Measurements from ENCODE around the gene KIF26B. TPM values are rescaled to one million over a fixed set of nuclear protein-coding genes. Genes with fewer than 3 reads are reported as not detected.

Gene KIF26B
- total RNA-seq, 2 donors from 2014 or later, result not detected

DNA sequence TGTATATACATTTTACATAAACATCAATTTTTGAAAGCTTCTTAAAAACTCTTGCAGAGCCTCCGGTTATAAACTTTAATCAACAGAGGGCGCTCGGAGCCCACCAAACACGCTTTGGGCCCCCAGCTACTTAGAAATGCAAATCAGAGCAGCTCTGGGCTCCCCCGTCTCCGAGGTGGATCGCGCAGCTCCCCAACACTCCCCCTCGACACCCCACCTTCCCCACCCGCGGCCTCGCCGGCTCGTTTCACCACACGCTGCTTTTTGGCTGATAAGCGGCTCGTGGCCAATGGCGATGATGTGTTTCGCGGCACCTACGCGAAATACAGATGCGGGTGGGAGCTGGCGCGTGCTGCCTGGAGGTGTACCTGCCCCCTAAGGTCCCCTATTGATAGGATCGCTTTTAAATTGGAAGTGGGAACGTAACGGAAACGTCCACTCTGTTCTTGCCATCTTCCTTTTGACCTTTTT is 1.7 kb upstream of the KIF26B start:
- Mint-ChIP-seq H3K4me3 (peak overlapping the region; percentile 73), H3K27ac (no peak overlapping the region), H3K27me3 (peaks cover 41% of the 10 kb centered on the region), H3K36me3 (ENCODE audit: low read depth) (no peaks in the 10 kb centered on the region), H3K4me1 (no peaks in the 10 kb centered on the region), H3K9me3 (no peaks in the 10 kb centered on the region)
- peak; percentile 14 for ATAC-seq (replicated peaks)

DNA sequence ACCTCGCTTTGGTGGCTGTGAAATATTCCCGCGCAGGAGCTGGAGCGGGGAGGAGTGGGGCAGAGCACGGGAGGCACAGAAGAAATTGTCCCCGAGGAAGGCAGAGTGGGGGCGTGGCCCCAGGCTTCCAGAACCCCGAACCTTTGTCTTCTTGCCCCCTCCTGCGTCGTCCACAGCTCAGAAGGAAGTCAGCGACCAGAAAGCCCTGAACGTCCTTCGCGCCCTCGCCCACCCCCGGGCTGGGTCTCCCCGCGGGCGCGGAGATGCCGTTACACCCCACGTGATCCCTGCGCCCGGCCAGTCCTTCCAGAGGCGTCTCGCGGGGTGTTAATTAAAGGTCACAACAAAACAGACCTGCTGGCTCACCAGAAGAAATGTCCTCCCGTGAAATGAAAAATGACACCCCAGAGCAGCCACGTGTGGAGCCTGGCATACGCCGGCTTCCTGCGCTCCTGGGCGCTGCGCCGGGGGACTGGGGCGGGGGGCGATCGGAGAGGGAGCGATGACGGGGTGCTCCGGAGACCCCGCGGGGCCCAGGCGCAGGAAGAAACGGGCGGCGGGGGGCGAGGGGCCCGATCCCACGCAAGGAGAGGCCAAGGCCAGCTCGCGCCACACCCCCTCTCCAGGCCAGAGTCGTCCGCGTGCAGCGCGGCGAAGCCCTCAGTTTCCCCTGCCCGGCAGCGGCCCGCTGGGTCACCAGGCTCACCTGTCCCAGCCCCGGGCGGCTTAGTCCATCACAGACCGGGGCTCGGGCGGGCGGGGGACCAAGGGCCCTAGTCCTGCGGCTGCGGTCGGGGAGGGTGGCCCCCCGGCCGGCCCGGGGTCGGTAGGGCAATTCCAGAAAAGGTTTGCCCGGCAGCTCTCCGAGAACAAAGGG is 995 bp upstream of the KIF26B start:
- Mint-ChIP-seq H3K27me3 (peaks cover 43% of the 10 kb centered on the region), H3K4me1 (no peaks in the 10 kb centered on the region), H3K4me3 (peak overlapping the region; percentile 73), H3K9me3 (no peaks in the 10 kb centered on the region), H3K27ac (no peak overlapping the region), H3K36me3 (ENCODE audit: low read depth) (no peaks in the 10 kb centered on the region)
- ATAC-seq (replicated peaks), result peak; percentile 2

DNA sequence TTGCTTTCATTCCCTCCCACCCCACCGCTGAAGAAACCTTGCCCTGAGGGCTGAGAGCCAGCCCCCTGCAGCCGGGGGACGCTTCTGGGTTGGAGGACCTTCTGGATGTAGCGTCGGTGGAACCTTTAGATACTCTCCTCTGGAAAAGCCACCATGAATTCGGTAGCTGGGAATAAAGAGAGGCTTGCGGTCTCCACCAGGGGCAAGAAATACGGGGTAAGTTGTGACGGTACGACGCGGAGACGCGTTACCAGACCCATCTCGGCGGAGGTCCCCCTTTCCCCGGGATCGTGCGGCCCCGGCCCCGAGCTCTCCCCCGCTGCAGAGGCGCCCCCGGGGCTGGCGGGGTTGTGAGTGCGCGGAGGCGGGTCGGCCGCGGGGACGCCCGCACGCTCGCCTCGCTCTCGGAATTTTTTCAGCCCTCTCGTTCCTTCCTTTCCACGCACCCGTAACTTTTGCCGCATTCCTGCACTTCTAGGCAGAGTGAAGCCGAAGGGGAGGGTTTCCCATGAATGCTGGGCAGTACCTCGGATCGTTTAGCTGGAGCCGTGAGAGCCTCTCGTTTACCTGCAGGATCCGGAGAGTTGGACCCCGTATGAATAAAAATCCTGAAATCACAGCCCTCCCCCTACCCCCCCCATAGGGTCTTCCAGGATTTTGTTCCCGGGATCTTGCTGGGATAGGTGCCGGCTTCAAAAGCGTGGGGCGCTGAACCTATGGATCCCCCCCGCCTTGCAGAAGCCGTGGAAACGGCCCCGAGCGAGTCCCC is 671 bp downstream of the KIF26B start:
- H3K27ac Mint-ChIP-seq, result no peak overlapping the region

DNA sequence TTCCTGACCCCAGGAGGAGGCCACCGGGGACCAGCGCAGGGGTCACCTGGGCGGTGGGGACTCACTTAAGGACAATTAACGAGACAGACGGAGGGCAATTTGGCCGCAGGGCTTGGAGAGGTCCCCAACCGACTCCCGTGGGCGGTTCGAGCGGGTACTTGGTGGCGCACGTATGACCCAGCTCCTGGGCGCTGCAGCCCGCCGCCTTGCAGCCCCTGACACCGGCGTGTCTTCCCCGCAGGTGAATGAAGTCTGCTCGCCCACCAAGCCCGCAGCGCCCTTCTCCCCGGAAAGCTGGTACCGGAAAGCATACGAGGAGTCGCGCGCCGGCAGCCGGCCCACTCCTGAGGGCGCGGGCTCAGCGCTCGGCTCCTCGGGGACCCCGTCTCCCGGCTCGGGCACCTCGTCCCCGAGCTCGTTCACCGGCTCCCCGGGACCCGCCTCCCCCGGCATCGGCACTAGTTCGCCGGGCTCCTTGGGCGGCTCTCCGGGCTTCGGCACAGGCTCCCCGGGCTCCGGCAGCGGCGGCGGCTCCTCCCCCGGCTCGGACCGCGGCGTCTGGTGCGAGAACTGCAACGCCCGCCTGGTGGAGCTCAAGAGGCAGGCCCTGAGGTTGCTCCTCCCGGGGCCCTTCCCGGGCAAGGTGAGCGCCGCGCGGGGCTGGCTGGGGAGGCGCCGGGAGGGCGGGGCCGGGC is 1.4 kb downstream of the KIF26B start:
- peak overlapping the region; percentile 75 for H3K4me3 Mint-ChIP-seq
- H3K27me3 Mint-ChIP-seq, result peaks cover 42% of the 10 kb centered on the region
- peaks cover 4% of the 10 kb centered on the region for H3K9me3 Mint-ChIP-seq
- no peaks in the 10 kb centered on the region for H3K4me1 Mint-ChIP-seq
- H3K27ac Mint-ChIP-seq, result no peak overlapping the region
- H3K36me3 Mint-ChIP-seq (ENCODE audit: low read depth), result no peaks in the 10 kb centered on the region
- peak; percentile 91 for ATAC-seq (replicated peaks)

More for the DNA sequence above, 671 bp downstream of the KIF26B start:
- ATAC-seq (replicated peaks), result no peak
- H3K27me3 Mint-ChIP-seq, result peaks cover 46% of the 10 kb centered on the region
- peaks cover 4% of the 10 kb centered on the region for H3K9me3 Mint-ChIP-seq
- no peaks in the 10 kb centered on the region for H3K36me3 Mint-ChIP-seq (ENCODE audit: low read depth)
- peak overlapping the region; percentile 75 for H3K4me3 Mint-ChIP-seq
- no peaks in the 10 kb centered on the region for H3K4me1 Mint-ChIP-seq

DNA sequence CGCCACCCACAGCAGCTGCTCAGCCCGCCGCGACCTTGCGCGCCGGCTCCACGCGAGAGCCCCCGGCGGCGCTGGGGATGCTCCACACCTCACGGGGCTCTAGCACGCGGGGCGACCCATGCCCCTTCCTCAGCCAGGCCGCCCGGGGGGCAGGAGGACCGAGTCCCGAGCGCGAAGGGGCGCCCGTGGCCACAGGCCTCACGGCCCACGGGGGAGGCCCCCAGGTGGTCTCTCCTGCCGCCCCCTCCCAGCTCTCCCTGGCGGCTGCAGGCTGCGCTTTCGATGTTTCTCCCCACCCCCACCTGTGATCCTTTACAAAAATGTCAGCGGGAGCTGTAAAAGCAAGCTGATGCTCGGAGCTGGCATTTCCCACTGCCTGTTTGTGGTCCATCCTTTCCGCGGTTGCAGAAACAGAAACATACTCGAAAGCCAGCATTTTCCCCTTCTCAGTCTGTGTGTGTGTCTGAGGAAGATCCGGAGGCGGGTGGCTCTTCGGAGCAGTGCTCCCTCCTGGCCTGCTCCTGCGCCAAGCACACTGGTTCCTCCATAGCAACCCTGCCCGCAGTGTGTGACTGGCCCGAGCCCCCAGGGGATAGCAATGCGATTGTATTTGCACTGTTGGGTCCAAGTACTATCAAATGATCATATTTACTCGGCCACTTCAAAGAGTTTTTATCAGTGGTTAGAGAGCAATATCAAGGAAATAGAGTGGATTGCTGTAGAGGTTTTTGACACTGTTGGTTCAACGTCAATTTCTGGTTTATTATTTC is 2.1 kb downstream of the KIF26B start:
- no peaks in the 10 kb centered on the region for H3K36me3 Mint-ChIP-seq (ENCODE audit: low read depth)
- peaks cover 38% of the 10 kb centered on the region for H3K27me3 Mint-ChIP-seq
- H3K9me3 Mint-ChIP-seq, result peaks cover 4% of the 10 kb centered on the region
- peak overlapping the region; percentile 79 for H3K4me3 Mint-ChIP-seq
- H3K4me1 Mint-ChIP-seq, result no peaks in the 10 kb centered on the region
- ATAC-seq (replicated peaks), result peak; percentile 25
- H3K27ac Mint-ChIP-seq, result no peak overlapping the region

DNA sequence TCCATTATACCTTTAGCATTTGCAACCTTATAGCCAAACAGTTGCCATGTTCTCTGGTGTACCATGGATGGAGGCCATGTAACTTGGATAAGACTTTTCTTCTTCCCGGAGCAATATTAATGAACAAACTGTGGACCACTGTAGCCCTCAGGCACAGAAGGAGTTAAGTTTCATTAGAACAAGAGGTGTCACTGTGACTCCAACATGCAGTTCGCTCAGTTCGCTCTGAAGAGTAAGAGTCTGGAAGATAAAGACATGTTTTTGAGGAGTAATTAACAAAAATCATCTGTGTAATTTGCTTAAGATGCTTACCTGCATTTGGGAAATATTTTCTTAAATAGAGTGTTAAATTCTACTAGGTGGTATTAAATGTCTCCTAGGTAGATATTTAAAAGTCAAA is 4.1 kb downstream of the KIF26B start:
- peaks cover 4% of the 10 kb centered on the region for H3K9me3 Mint-ChIP-seq
- no peak for ATAC-seq (replicated peaks)
- H3K27ac Mint-ChIP-seq, result no peak overlapping the region
- no peaks in the 10 kb centered on the region for H3K36me3 Mint-ChIP-seq (ENCODE audit: low read depth)
- no peak overlapping the region for H3K4me3 Mint-ChIP-seq
- peaks cover 35% of the 10 kb centered on the region for H3K27me3 Mint-ChIP-seq
- H3K4me1 Mint-ChIP-seq, result no peaks in the 10 kb centered on the region

DNA sequence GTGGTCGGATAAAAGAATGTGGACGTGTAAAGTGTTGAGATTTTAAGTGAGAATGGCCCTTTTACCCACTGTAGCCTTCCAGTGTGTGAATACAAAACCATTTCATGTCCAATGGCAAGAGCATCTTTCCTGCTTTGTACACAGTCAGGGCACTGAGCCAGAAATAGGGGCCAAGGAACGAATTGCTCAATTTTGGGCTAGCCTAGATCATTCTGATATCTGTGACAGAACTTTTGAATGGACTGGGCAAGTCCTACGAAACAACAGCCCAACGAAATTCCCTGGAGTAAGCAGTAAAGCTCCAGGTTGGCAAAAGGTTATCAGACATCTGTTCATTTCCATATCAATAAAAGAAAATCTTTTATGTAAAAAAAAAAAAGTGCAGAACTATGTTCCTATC is 5.5 kb downstream of the KIF26B start:
- H3K4me1 Mint-ChIP-seq, result no peaks in the 10 kb centered on the region
- no peaks in the 10 kb centered on the region for H3K36me3 Mint-ChIP-seq (ENCODE audit: low read depth)
- no peak overlapping the region for H3K27ac Mint-ChIP-seq
- no peak overlapping the region for H3K4me3 Mint-ChIP-seq
- peaks cover 4% of the 10 kb centered on the region for H3K9me3 Mint-ChIP-seq
- peaks cover 39% of the 10 kb centered on the region for H3K27me3 Mint-ChIP-seq
- ATAC-seq (replicated peaks), result no peak

DNA sequence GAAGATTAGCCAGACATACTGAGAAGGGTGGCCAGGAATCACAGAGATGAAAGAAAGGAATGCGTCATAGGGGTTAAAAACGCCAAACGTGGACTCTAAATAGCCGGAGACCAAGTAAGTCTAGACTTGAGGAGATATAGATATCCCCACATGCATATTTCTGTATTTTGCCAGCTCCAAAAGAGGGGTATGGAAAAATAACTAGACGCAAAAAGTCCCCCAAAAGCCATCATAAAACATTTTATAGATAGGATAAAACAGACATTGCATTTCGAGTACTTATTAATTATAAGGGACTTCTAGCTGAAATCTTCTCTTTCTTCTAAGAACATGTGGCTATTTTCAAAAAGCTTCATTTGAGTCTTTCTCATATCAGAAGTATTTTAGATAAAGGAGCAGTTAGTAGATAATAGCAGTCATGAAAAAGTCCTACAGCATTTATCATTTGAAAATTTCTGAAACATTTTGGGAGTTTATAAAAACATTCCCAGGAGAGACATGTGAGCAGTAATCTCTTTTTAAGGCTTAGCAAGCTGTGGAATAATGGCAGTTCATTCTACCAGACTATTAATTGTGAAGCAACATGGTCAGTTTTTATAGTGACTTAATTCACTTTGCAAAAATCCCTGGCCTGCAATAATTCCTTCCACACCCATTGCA is 6.1 kb downstream of the KIF26B start:
- Mint-ChIP-seq H3K27me3 (peaks cover 43% of the 10 kb centered on the region), H3K4me3 (no peak overlapping the region), H3K4me1 (no peaks in the 10 kb centered on the region), H3K27ac (no peak overlapping the region), H3K36me3 (ENCODE audit: low read depth) (no peaks in the 10 kb centered on the region), H3K9me3 (peaks cover 4% of the 10 kb centered on the region)
- no peak for ATAC-seq (replicated peaks)

DNA sequence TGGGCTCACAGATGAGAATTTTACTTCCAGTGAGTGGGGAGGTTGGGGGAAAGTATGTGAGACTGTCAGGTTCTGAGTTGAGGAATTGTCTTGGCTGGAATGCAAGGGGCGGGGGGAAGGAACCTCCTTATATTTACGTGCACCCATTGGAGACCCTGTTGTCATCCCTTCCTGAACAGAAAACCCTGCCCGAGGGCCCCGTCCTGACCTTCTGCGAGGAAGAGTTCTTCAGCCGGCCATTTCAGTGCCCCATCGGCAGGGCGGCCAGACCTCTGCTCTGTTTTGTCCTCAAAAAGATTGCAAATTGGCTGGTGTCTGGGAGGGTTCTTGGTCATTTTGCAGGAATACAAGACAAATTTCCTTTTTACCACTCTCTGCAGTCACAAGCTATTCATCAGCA is 7.1 kb downstream of the KIF26B start:
- Mint-ChIP-seq H3K27me3 (peaks cover 50% of the 10 kb centered on the region), H3K4me3 (no peak overlapping the region), H3K27ac (no peak overlapping the region), H3K9me3 (peaks cover 4% of the 10 kb centered on the region), H3K4me1 (no peaks in the 10 kb centered on the region), H3K36me3 (ENCODE audit: low read depth) (no peaks in the 10 kb centered on the region)
- no peak for ATAC-seq (replicated peaks)

DNA sequence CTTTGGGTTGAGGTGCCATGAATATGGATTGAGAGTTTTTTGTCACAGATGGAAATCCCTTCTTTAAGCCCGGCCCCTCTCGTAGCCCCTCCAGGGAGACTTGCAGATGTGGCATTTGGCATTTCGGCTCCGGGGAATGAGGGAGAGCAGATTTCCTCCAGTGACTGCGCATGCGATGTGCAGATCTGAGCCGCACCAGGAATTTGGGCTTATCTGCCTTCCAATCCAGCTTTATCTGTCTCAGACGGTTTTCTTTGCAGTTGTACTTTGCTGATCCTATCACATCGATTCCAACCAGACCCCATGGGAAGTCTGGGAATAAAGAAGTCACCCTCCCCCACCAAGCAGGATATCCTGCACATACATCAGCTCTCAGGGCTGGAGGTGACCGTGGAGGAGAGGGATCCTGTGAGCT is 11.7 kb downstream of the KIF26B start:
- Mint-ChIP-seq H3K36me3 (ENCODE audit: low read depth) (no peaks in the 10 kb centered on the region), H3K27me3 (peaks cover 45% of the 10 kb centered on the region), H3K4me3 (no peak overlapping the region), H3K4me1 (no peaks in the 10 kb centered on the region), H3K9me3 (no peaks in the 10 kb centered on the region), H3K27ac (no peak overlapping the region)
- ATAC-seq (replicated peaks), result no peak

DNA sequence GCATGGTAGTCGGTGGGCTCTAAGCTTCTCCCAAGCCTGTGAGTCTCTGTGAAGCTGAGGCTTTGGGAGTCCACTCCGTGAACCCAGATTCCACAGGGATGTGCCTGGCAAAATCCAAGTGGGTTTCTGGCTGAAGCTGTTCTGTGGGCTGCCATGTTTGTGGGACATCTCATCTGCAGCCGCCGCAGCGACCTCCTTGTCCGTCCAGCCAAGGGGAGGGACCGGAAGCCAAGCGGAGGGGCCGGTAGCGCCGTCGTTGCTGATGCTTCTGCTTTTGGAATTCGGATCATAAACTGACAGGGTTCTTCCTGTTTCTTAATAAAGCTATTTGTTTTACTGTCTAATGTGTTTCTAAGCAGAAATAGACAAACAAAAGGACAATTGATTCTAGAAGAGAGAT is 13.3 kb downstream of the KIF26B start:
- H3K36me3 Mint-ChIP-seq (ENCODE audit: low read depth), result no peaks in the 10 kb centered on the region
- ATAC-seq (replicated peaks), result no peak
- H3K27me3 Mint-ChIP-seq, result peaks cover 51% of the 10 kb centered on the region
- H3K4me3 Mint-ChIP-seq, result no peak overlapping the region
- H3K4me1 Mint-ChIP-seq, result no peaks in the 10 kb centered on the region
- H3K27ac Mint-ChIP-seq, result no peak overlapping the region
- H3K9me3 Mint-ChIP-seq, result no peaks in the 10 kb centered on the region

DNA sequence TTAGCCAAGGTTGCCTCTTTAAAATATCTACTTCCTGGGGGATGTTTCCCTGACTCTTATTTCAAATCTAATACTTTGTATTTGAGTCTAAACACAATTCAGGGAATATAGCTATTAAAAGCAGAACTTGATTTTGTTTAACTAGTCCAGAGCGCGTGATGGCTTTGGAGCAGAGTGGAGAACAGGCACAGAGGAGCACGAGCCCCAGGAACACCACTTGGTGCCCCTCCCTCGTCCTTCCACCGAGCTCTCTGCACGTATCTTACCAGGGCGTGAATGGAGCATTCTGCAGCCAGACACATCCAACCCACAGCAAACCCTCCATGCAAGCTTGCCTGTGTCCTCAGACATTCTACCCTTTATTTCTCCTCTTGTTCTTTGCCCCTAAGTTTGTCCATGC is 14.1 kb downstream of the KIF26B start:
- H3K9me3 Mint-ChIP-seq, result no peaks in the 10 kb centered on the region
- ATAC-seq (replicated peaks), result no peak
- no peak overlapping the region for H3K27ac Mint-ChIP-seq
- no peaks in the 10 kb centered on the region for H3K36me3 Mint-ChIP-seq (ENCODE audit: low read depth)
- H3K4me3 Mint-ChIP-seq, result no peak overlapping the region
- peaks cover 52% of the 10 kb centered on the region for H3K27me3 Mint-ChIP-seq
- H3K4me1 Mint-ChIP-seq, result no peaks in the 10 kb centered on the region

DNA sequence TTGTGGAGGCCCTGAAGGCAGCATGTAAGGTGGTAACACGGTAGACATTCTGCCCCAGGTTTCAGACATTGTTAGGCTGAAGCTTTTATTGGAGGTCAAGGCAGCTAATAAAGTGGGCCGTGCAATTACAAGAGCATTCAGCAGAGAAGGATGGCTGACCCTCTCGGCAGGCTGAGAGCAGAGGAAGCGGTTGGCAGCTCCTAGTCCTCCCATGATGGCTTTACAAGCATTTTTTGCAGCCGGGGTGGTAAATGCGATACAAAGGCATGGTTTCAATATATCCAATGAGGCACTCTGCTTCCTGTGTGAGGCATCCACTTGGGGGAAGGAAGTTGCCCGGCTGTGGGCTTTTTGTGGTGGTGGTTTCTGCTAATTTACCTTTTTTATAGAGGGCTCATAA is 14.6 kb downstream of the KIF26B start:
- no peaks in the 10 kb centered on the region for H3K9me3 Mint-ChIP-seq
- H3K27ac Mint-ChIP-seq, result no peak overlapping the region
- no peaks in the 10 kb centered on the region for H3K36me3 Mint-ChIP-seq (ENCODE audit: low read depth)
- no peaks in the 10 kb centered on the region for H3K4me1 Mint-ChIP-seq
- no peak overlapping the region for H3K4me3 Mint-ChIP-seq
- ATAC-seq (replicated peaks), result no peak
- peaks cover 51% of the 10 kb centered on the region for H3K27me3 Mint-ChIP-seq

Data from activated T-helper 17 cell treated with anti-CD3 and anti-CD28 coated beads, Interleukin-2, amount 50 U/mL, for 72 hours (primary cell).